ENCODE results near the gene SCML1. TPM values are rescaled to one million over a fixed set of nuclear protein-coding genes. Genes with fewer than 3 reads are reported as not detected.

Gene SCML1
- total RNA-seq, 1 experiment from 2014 or later: 1.6 TPM

- H2BK120ac ChIP-seq (ENCODE audit: low read depth, low read length, poor library complexity, severe bottlenecking): no peak overlapping the region
- WGBS (ENCODE audit: extremely low coverage, insufficient read length, low lambda C conversion rate): no CpG with 5 or more reads among the region's 1 CpG
- H3K56ac ChIP-seq (ENCODE audit: insufficient read length, low read depth, low read length): no peak overlapping the region
- no peak overlapping the region for H3T11ph ChIP-seq (ENCODE audit: low read length)
- no peaks in the 10 kb centered on the region; the same call in 1 of the 2 replicates for H3K27me3 Mint-ChIP-seq (ENCODE audit: low read depth)
- peaks cover 9 to 11% of the 10 kb centered on the region in 2 experiments; a peak in 3 of 4 replicates for H3K4me1 Mint-ChIP-seq
- no peak overlapping the region for H3K23ac ChIP-seq (ENCODE audit: insufficient read length, low read depth, low read length)
- H3K4ac ChIP-seq (ENCODE audit: low read depth, low read length): no peak overlapping the region
- H3K27ac ChIP-seq (ENCODE audit: insufficient read length, low read depth, low read length): no peak overlapping the region
- peaks cover 45 to 56% of the 10 kb centered on the region in 2 experiments for H3K9me3 Mint-ChIP-seq
- no peak overlapping the region for H2AFZ ChIP-seq (ENCODE audit: low read length)
- no peak overlapping the region for H3K4me3 Mint-ChIP-seq
- H2BK12ac ChIP-seq (ENCODE audit: insufficient read length, low read depth, low read length): no peak overlapping the region
- H2AK5ac ChIP-seq (ENCODE audit: insufficient read length, low read length): no peak overlapping the region
- H3K4me2 ChIP-seq (ENCODE audit: insufficient read depth, insufficient read length, low read length): no peak overlapping the region
- H3K23me2 ChIP-seq (ENCODE audit: insufficient read length, low read depth, low read length, poor library complexity, severe bottlenecking): no peaks in the 10 kb centered on the region
- H4K5ac ChIP-seq (ENCODE audit: insufficient read length, low read depth, low read length): no peak overlapping the region
- no peaks in the 10 kb centered on the region for H3K4me1 ChIP-seq (ENCODE audit: insufficient read depth, low read length)
- no peak overlapping the region for H2BK5ac ChIP-seq (ENCODE audit: insufficient read length, low read length)
- H3K27me3 ChIP-seq (ENCODE audit: insufficient read depth, low read length): no peaks in the 10 kb centered on the region
- H3K18ac ChIP-seq (ENCODE audit: insufficient read length, low read depth, low read length): no peak overlapping the region
- no peak for DNase-seq
- H3K14ac ChIP-seq (ENCODE audit: insufficient read depth, low read length): no peak overlapping the region
- H4K8ac ChIP-seq (replicated peaks; ENCODE audit: insufficient read length, low read depth, low read length): no peak overlapping the region
- peaks cover 8% of the 10 kb centered on the region for H3K9me3 ChIP-seq (ENCODE audit: control insufficient read depth, low read depth, low read length)
- no peaks in the 10 kb centered on the region for H3K79me2 ChIP-seq (ENCODE audit: insufficient read depth, low read length)
- no peak for TF ChIP-seq CTCF (conservative IDR thresholded peaks at IDR 0.05)
- no peak overlapping the region for H2BK15ac ChIP-seq (ENCODE audit: low read depth, low read length)
- H3K27ac Mint-ChIP-seq: no peak overlapping the region
- H4K20me1 ChIP-seq (ENCODE audit: control insufficient read depth, insufficient read depth, insufficient read length): no peaks in the 10 kb centered on the region
- H3K79me1 ChIP-seq (ENCODE audit: insufficient read depth, low read depth, low read length, poor library complexity, severe bottlenecking): no peaks in the 10 kb centered on the region
- H2BK20ac ChIP-seq (ENCODE audit: low read depth, low read length, poor library complexity, severe bottlenecking): no peak overlapping the region
- H3K9ac ChIP-seq (ENCODE audit: extremely low read depth, insufficient read length, low read length): no peak overlapping the region
- peaks cover 3 to 5% (median 4%) of the 10 kb centered on the region in 3 experiments; a peak in 6 of 7 replicates for H3K36me3 Mint-ChIP-seq (ENCODE audit: insufficient read depth in 1 of 3, low read depth in 3 of 3)
- H4K91ac ChIP-seq (ENCODE audit: insufficient read length, low read depth, low read length): no peak overlapping the region
These were observed 55.5 kb downstream of the SCML1 start for GRCh38 chrX:17792826-17793225.
